DMS79 treated with DMSO at 0.1 percent for 48 hours (cell line): ENCODE data around the gene ACTA2.

Experiments used
- DNase-seq: peaks from one replicate; lab custom pipeline; 2025; lab: John Stamatoyannopoulos, UW

The ACTA2 gene

DNA sequence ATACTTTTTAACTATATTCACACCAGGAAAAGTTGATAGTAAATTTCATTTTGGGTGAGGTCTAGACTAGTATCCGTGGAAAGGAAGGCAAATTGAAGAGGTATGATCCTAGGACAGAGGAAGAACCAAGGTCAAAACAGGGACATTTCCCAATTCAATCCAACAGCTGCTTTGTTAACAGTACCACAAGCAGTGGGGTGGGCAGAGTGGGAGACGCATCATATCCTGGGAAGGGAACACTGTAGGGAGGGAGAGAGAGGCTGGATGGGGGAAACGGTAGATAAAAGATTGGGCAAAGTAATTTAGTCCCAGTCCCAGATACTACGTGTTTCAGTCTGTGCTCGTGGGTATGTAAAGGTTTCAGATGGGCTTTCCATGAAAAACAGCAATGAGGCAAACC, 28.9 kb upstream of the ACTA2 start:
- DNase-seq, result no peak

DNA sequence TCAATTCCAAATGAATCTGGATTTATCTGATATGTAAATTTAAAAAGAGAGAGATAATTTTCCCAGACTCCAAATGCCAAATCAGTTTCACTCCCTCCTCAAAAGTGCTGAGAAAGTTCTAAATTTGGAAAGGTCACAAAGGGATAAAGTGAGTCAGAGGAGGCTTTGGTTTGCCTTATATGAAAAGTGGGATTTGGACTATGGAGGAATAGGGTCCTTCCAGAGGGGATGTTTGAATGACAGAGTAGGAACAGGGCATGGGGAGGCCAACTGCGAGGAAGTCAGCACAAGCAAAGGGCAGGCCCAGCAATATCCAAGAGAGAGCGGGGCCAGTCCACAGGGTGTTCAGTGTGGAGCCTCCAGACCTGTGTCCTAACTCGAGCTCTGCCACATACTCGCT, 28.2 kb upstream of the ACTA2 start:
- DNase-seq, result no peak

DNA sequence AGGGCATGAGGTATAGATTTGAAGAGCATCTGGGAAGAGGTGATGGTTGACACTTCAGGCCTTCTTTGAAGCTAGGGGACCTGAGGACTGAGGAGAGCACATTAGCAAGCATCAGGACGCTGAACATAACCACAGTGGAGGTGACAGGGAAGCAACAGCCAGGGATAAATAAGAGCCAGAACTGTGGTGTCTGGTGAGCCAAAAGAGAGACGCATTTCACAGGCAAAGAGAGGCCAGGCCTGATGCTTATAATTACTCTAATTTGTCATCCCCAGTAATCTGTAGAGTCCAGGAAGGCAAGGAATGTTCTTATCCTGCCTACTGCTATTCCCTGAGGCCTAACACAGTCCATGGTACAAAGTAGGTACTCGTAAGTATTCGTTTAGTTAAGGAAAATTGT, 27.7 kb upstream of the ACTA2 start:
- no peak for DNase-seq

DNA sequence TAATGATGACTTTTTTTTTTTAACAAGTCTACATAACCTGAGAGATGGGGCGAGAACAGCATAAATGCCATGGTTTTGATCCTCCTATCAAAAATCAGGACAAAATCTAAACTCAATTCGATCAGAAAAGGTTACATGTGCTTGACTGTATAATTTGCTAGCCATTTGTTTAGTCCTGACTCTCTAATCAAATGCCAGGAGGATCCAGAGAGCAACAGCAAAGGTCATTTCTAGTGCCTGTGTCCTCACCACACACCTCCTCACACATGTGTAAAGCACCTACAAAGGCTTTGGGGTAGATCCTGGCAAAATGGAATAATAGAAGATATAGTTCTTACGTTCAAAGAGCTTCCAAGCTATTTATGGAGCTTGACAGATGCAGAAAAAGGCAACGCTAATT, 27.0 kb upstream of the ACTA2 start:
- DNase-seq, result no peak

DNA sequence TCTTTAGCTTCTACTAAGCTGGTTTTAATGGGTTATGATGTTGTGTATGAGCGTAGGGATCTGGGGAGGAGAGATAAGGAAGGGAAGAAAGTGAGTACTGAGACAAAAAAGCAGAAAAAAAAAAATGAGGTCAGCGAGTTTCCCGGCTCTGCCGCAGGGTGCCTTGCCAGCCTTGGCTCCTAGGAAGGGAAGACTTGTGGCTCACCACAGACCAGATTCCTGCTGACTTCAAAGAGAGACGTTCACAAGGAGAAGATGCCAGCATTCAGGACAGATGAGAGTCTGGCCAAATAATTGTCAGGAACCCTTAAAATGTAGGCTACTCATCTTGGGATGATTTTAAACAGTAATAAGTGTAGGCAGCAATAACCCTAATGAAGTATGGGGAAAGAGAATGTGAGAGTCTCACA, 26.6 kb upstream of the ACTA2 start:
- DNase-seq, result no peak

DNA sequence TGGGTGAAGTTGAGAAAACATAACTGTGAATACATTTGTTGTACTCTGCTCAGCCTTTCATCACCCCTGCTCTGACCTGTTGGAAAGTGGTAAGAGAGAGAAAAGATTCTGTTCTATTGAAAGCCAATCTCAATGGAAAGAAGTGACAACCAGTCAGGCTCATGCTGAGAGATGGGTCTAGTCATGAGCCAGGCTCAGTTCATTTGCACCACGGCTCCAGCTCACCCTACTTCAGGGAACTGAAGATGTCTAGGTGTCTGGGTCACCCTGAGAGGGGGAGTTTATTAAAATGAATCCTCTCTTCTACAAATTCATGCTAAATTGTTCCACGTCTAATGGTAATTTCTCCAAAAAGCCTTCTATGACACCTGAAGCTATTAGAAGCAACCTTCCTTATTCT, 25.9 kb upstream of the ACTA2 start:
- DNase-seq, result no peak

DNA sequence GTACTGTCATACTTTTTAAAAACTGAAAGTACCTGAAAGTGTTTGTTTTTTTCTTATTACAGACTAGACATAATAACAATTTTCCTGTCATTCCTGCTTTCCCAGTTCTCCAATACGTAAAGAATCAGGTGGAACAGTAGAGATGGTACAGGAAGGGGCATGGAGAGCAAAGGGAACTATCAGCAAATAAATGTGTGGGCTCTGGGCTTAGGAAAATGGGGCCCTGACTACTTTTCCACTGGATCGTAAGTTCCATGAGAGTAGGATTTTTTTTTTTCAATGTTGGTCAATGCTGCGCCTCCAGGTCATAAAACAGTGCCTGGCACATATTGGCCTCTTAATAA, 22.8 kb upstream of the ACTA2 start:
- DNase-seq, result no peak

DNA sequence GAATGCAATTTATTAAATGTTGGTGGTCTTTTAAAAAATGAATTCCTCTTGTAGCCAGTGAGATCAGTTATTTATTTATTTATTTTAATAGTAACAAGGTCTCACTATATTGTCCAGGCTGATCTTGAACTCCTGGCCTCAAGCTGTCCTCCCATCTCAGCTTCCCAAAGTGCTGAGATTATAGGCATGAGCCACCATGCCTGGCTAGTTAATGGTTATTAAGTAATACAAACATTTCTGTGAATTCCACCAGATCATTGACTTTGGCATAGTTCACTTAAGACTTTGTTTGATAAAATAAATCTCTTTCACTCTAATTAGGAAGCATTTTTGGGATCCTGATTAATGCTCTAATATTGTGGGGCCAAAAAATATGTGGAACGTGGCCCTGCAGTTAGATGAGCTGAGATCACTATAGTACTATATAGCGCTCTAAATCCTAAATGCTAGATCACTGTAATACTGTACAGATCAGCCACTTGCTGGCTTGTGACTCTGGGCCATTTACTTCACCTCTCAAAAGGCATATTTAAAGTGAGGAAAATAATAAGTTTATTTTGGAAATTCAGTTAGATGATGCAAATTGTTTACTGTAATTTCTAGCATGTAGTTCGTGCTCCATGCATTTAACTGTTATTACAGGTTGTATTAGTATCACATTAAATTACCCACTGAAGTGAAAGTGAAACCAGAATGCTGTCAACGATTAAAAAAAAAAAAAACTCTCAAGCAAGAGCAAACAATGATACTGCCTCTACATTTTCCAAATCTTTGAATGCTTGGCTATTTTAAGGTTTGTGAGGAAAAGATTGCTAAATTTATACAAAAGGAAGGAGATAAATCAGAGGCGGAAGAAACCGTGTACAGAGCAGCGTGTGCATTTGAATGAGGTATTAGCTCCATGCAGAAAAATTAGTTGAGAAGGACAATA, 22.1 kb upstream of the ACTA2 start:
- DNase-seq, result no peak

DNA sequence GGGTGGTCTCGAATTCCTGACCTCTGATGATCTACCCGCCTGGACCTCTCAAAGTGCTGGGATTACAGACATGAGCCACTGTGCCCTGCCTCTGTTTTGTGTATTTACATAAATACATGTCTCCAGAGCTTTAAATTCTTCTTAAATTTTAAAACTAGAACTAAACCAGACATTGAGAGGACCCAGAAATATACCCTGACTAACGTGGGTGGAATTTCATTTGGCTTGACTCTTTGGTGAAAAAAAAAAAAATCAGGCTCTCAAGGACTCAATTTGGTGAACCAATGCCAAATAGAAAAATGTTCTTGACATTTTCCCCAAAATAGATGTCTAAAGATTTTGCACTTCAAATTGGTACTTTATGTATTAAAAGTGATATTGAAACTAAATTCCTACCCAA, 21.4 kb upstream of the ACTA2 start:
- DNase-seq, result no peak

DNA sequence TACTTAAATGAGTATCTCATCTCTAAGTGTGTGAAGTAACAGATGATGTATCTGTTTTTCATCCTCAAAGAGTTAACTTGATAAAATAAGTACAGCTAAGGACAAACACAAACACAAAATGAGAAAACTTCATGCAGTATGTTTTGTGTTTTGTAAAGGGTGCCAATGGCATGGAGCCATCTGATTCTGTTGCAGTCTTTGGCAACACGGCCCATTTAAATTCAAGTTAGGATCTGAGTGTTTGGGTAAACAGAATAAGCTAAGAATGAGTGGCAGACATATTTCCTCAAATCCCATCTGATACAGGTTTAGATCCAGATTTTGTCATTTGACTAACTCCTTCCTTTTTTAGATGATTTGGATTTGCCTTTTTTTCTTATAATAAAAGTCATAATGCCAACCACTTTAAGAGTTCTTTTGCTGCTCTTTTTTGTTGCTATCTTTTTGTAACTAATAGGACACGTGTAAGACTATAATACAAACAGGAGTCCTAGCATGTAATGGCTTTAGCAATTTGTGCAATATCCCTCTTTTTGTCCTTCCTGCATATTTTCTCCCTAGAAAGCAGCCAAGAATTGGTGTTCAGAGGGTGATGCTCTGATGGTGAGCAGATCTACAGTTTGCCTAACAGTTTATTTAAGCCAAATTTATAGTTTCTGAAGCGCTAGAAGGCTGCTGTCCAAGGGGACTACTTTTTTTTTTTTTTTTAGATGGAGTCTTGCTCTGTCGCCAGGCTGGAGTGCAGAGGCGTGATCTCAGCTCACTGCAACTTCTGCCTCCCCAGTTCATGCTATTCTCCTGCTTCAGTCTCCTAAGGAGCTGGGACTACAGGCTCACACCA, 18.9 kb upstream of the ACTA2 start:
- DNase-seq, result peak; percentile 76

DNA sequence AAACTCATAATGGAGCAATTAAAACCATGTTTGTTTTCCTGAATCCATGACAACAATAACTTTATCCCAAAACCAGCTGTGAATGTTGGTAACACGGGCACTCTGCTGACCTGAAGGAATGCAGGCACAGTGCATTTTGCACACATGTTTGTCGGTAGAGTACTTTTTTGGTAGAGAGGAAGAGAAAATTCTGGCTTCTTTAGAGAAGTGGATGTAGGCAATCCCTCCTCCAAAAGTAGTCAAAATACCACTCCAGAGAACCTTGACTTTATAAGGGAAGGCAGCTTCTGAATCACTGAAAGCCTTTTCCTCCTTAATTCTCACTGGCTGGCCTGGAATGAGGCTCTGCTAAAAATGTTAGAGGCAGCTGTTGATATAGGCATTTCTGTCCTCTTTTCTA, 15.8 kb upstream of the ACTA2 start:
- no peak for DNase-seq

DNA sequence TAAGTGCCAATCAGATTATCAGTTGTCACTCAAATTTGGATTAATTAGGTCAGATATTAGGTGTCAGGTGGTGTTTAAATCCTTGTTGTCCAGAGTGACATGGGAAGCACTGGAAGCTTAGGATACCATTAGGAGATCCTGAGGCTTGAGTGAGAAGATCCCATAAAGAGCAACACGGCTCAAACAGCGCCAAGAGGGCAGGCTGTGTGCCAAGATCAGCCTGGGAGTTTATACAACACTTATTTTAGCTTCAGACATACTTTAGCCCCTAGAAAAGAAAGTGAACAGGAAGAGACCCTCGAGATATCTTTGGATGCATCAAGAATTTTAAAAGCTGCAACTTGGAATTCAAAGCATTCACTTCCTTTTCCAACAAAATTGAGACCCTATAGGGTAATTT, 14.2 kb upstream of the ACTA2 start:
- no peak for DNase-seq

DNA sequence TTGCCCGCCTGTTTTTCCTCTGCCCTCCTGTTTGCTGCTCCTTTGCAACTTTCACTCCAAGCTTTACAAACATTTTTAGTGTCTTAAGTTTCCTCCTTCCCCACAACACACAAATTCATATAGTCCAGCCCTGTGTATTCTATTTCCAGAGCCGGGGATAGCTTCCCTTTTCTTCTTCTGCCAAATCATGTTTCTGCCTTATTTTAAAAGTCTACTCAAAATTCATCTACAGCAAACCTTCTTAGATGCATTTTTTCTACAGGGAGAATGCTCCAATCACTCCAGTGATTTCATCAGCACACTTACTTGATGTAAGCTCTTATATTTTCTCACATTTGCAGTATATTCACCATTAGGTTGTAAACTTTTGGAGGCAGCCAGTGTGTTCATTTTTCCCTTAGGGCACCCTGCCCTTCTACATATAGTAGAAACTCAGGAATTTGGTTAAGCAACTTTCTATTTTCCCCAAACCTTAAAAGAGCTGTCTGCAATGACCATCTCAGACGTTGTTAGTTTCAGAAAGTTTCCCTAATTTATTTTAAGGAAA, 12.4 kb upstream of the ACTA2 start:
- no peak for DNase-seq

DNA sequence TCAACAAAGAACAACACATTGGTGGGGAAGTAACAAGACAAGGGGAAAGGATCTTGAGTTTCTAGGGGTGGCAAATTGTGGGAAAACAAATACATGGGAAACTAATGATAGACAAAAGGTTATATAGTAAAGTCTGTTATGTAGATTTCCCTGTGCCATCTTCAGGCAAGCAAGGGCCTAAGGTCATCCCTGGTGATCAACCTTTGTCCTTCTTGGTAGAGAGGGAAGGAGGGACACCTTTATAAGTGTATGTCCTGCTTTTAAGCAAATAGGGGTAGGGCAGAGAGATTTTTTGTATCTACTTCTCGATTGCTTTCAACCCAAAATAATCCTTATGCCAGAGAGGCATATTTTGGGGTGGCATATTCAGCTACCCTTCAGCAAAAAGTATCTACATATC, 11.8 kb upstream of the ACTA2 start:
- no peak for DNase-seq

DNA sequence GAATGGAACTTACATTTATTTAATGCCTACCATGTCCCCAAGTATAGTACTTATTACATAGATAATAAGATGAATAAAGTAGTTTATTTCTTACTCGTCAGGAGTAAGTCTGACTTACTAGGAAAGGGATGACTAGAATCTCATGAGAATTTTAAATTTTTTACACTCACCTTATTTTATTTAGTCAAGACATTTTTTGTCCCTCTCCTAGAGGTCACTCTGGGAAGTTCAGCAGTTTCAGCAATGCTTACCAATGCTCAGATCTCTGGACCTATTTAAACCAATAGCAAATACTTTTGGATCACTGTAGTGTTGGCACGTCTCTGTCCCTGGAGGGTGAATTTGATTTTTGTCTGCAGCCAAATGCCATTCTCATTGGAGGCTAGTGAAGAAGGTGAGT, 10.7 kb upstream of the ACTA2 start:
- no peak for DNase-seq

DNA sequence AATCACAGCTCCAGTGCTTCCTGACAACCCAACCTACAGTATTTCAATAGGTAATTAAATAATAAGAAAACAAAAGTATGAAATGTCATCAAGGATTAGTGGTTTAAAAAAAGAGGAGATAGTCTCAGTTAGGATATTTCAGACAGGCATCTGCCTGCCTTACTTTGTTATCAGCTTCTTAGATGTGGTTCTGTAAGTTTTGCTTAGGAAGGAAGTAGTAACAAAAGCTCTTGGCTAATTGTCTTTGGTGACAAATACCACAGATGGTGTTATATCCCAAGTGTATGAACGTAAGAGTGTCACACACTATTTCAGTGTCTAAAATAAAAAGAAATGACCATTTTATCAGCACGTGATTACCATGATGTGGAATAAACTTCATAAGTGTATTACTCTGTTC, 9.8 kb upstream of the ACTA2 start:
- DNase-seq, result no peak

DNA sequence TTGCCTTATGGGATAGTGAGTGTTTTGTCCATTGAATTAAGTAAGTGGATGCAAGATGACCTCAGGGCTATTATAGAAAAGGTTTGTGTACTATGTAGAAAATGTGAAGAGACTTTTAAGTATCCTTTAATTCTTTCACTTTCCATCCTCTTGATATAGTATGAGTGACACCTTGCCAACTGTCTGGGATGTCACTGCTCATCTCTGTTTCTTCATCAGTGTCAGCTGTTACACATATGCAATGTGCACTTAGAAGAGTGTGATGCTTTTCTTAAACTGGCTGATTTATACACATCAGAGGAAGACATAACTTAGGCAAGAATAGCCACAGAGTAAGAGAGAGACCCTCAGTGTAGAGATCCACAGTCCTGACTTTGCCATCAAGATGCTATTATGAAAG, 8.7 kb upstream of the ACTA2 start:
- no peak for DNase-seq

DNA sequence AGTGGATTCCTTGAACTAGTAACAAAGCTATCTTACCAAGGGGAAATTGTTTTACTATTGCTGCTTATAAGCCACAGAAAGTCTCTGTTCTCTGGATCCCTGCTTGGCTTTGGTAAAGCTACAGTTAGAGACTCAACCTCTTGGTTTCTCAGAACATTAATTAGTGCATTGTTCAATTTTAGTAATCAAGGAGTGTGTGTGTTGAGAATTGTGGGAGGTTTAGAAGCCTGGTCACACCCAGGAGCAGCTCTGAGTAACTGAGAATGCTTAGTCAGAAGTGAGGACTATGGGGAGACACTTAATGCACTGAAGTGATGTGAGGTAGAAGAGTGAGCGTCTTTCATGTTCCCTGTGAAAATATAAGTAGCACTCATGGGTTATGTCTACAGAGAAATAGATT, 8.2 kb upstream of the ACTA2 start:
- no peak for DNase-seq

DNA sequence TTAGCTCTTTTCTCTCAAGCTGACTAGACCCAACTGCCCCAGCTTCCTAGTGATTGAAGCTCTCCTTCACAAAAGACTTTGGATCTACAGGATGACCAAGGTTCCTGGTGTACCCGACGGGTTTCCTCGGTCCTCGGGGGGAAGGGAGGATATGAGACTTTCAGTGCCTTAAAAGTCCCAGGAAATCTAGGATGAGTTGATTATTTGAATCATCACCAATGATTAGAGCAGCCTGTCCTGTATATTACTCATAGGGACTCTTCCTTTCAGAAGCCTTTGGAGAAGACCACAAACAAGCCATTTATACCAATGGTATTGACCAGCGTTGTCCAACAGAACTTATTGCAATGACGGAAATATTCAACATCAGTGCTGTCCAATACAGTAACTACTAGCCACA, 6.1 kb upstream of the ACTA2 start:
- DNase-seq, result no peak

DNA sequence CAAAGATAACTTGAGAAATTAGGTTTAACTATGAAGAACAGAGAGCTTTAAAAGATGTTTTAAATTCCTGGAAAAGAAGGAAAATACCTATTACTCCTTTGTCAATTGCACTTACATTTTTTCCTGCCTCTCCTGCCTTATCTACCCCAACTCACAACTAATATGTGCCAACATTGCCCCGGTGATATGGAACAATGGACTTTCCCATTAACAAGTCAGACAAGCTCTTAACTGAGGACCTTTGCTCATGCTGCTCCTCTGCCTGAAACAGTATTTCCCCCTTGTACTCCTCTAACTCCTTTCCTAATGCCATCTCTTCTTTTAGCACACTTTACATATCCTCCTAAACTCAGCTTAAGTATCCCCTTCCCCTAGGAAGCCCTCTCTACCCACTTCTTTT, 4.8 kb upstream of the ACTA2 start:
- DNase-seq, result no peak

DNA sequence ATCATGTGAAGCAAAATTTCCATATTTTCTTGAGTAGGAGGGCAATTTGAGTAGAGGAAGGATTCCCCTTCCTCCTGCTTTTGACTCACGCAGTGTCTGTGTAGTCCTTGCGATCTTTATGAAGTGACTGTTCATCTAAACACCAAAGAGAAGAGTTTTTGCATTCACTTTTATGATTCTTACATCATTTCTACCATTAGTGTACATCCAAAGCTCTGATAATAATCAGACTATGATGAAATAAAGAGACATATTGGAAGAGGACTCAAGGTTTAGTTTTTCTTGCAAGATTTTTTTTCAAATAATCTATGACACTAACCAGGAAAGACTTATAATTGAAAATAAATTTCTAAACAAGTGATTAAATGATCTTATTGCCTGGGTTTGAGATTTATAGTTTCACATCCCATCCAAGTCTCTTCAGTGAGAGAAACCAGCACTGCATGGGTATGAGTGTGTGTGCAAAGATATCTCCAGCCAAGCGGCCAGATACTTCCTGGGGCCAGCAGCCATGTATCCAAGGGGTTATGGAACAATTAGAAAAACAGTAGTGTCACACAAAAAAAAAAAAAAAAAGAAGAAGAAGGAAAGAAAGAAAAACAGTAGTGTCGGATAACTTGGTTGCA, 2.0 kb upstream of the ACTA2 start:
- DNase-seq, result no peak

DNA sequence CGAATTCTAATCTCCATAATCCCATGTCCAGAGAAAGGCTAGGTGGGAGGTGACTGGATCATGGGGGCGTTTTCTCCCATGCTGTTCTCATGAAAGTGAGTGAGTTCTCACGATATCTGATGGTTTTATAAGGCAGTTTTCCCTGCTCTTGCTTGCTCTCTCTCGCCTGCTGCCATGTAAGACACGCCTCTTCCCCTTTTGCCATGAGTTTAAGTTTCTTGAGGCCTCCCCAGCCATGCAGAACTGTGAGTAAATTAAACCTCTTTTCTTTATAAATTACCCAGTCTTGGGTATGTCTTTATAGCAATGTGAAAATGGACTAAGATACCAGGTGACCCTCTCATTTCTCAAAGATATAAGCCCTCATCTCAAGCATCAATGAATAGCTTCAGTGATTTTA, 1.1 kb upstream of the ACTA2 start:
- DNase-seq, result no peak
